Hindlimb muscle (tissue), 1 donor: ENCODE data around the gene ROGDI. TPM values are rescaled to one million over a fixed set of nuclear protein-coding genes. Genes with fewer than 3 reads are reported as not detected.
A peak's percentile ranks its signal among the peaks of the same experiment; 100 is the strongest.

Source experiments
- DNase-seq: peaks from one replicate; pipeline ENCODE4 v3.0.0-alpha.2; 2013
- polyA plus RNA-seq: library from polyadenylated mRNA; unstranded; fragments of 120-200 nt; gene quantifications from one replicate; pipeline ENCODE4 v1.2.1, GENCODE V29; 2013; ENCODE audit not compliant: insufficient read length

Gene ROGDI, protein sequence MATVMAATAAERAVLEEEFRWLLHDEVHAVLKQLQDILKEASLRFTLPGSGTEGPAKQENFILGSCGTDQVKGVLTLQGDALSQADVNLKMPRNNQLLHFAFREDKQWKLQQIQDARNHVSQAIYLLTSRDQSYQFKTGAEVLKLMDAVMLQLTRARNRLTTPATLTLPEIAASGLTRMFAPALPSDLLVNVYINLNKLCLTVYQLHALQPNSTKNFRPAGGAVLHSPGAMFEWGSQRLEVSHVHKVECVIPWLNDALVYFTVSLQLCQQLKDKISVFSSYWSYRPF
- polyA plus RNA-seq = 15.7 TPM

DNA sequence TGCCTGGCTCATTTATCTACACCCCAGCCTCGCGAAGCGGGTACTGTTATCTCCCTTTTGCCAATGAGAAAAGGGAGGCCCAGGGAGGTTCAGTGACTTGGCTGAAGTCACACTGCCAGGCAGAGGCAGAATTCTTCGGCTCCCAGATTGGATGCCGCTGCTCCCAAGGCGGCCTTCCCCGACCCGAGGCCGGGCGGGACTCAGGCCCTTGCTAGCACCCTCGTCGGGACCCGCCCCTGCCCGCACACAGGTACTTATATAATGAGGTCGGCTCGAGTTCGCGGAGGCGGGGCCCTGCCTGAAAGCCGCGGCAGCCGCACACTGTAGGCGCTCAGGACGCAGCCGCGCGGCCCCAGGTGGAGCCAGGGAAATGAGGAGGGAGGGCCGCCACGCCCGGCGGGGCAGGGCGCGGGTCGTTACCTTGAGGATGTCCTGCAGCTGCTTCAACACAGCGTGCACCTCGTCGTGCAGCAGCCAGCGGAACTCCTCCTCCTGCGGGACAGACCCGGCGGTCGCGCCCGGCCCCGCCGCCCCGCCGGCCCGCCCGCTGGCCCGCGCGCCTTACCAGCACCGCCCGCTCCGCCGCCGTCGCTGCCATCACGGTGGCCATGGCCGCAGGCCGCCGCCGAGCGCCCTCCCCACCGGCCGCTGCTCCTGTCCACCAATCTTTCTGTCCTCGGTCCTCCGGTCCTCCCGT, at the start of gene ROGDI:
Gene ROGDI, minus strand, starts transcription at position 672 of the 697 bp plus-strand sequence. Its CDS starts 62 bp downstream, at position 610.
- DNase-seq = no peak

DNA sequence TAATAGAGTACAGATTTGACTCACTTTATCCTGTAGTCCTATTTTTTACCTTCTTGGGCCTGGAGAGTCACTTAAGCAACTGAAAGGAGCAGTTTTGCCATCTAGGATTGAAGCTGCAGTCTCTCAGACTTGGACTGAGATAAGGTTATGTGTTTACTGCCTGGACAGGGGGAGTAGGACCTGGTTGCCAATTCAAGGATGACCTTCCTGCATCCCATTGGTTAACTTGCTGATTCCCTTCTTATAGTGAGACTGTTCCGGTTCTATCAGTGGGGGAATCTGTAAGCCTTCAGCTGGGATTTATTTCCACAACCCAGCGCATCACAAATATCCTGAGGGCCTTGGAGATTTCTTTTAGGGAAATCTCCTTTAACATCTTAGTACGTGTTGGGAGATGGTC, 47.8 kb upstream of the ROGDI start:
- no peak for DNase-seq

DNA sequence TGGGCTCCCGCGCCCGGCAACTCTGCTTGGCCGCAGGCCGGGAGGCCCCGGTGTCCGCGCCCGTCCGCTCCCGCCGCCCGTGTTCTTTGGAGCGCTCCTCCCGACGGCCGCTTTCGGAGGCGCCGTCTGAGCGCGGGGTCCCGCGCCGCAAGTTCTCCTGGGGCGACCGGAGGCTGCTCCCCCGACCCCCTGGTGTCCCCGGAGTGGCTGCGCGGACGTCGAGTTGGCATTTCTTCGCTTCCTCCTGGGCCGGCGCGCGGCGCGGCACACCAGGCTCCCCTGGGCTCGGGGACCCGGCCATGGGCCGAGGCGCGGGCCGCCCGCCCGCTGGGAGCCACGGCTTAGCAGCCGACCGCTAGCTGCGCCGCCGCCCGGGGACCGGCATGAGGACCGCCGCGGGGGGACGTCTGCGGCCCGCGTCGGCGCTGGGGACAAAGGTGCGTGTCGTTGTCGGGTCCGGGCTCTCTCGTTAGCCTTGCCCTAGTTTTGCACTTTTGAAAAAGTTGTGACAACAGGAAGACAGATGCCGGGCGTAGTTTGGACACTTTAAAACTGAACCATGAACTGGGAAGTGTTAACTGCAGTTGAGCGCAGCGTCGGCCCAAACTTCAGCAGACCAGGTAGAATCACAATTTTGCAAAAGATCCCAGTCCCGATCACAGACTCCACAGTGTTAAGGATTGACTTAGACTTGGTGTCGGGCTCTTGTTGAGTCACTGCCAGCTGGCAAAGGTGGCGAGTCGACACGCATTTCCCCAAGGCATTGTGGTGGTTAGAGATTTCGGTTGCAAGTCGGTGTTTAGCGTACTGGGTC, 45.5 kb upstream of the ROGDI start:
- peak; percentile 23 for DNase-seq

DNA sequence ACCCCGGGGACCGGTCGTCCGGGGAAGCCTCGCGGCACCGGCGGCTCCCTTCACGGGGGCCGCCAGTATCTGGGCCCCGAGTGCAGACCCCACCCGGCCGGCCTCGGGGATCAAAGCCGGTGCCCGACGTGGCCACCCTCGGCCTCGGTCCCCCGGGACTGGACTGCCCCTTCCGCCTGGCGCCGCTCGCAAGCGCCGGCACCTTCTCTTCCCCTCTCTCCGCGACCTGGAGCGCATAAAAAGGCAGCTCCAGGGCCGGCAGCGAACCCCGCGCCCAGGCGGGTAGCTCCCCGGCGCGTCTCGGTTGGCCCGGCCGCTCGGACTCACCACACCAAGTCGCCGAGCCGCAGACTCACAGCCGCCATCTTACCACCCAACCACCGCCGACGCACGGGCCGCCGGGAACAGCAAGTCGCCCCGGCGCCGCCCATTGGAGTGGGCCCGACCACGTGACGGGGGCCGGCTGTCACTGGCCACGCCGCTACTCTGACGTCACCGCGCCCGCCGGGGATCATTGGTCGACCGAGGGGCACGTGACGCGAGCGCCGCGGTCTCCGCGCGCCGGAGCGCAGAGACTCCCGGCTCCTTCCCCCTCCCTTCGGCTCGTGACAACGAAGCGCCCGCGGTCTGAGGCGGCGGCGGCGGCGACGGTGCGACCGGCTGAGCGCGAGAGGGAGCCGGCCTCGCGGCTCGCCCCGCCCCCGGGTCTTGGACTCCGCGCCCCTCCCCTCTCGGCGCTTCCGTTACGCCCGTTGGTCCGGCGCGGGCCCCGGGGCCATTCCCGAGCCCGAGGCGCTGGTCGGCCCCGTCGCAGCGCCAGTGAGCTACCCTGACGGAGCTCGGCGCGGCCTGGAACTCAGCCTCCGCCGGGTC, 44.7 kb upstream of the ROGDI start, which contains the start of the genes GLYR1 and UBN1:
Gene GLYR1, minus strand, starts transcription at position 388 of the 873 bp plus-strand sequence. Its CDS starts 23 bp downstream, at position 365.
Gene UBN1, plus strand, starts transcription at position 581 of the 873 bp plus-strand sequence. CDS start 5,437 bp downstream, outside the sequence.
- DNase-seq = peak; percentile 98

DNA sequence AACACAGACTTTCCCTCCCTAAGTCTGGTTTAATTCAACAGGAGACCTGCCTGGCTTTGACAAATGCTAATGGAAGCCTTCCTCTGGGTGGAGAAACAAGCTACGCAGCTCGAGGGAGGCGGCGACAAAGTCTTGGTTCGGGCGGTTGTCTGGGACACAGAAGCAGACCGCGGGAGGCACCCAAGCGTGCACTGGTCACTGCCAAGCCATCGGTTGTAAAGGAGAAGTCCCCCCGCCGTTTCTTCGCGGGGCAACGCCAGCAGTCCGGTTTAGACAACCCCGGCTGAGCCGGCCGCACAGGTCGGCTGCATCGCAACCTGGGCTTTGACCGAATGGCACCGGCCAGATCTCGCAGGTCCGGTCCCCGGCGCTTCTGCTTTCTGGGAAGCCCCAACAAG, 44.1 kb upstream of the ROGDI start:
- peak; percentile 28 for DNase-seq

DNA sequence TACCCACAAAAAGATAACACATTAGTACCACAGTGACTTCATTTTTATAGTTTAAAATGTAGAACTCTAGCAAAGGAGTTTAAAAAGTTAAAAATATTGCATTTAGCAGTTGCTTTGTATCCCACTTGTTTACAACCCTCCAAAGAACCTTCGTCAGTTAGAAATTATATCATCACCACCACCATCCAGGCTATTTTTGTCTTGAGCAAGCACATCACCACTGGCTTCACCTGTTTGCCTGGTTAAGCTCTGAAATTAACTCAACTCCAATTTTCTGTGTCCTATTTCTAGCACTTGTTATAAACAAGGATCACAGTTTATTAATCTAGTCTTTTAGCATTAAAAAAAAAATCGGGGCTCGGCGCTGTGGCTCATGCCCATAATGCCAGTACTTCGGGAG, 38.6 kb upstream of the ROGDI start:
- DNase-seq = no peak

DNA sequence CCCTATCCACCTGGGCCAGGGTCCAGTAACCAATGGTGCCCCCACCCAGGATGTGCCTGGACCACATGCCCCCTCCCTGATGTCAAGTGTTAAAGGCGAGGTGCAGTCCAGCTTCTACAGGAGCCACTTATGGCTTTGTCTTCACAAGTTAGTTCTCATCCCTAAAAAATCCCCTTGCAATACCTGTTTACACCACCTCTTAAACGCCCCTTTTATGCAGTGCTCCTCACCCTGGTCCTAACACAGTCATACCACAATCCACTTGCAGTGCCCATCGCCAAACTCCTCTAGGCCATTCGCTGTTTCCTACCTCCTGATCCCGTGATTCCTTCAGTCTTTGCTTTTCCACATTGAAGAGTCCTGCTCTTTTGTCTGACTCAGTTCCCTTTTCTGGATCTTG, 37.5 kb upstream of the ROGDI start:
- no peak for DNase-seq

DNA sequence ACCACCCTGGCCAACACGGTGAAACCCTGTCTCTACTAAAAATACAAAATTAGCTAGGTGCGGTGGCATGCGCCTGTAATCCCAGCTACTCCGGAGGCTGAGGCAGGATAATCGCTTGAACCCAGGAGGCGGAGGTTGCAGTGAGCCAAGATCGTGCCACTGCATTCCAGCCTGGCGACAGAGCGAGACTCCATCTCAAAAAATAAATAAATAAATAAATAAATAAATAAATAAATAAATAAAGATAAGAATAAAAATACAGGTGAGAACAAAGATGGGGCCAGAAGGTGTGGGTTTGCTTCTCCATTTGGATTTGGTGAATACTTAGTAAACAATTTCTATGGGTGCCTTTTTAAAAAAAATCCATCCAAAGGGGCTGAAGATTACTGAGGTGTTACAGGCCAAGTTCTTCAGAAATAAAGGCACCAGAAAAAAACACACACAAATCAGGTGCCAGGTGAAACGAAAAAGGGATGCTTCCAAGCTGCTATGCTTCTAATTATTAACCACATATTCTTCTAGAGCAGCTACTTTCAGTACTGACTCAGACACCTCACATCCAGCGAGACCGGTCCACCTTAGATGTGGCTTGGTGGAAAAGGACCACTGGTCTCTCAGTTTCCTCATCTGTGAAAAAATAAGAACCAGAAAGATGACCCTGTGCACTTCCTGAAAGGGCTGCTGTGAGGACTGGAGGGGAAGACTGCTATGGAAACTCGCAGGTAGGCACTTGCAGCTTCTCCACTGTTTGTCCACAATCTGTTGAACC, 35.5 kb upstream of the ROGDI start:
- no peak for DNase-seq

DNA sequence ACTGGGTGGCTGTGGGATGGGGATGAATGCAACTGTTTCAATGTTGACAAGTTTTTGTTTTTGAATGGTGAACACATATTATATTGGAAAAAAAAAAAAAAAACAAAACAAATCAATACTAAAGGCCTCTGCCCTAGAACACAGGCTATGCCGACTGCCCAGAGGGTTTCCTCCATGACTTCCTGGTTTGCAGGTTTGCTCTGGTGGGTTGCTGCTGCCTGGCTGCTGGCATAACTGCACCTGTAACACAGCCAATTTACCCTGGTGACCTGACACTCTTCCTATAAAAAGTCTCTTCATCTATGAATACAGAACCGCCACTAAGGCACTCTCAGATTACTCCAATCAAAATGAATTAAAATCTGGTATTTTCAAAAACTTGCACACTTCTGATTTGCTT, 34.3 kb upstream of the ROGDI start:
- DNase-seq = no peak

DNA sequence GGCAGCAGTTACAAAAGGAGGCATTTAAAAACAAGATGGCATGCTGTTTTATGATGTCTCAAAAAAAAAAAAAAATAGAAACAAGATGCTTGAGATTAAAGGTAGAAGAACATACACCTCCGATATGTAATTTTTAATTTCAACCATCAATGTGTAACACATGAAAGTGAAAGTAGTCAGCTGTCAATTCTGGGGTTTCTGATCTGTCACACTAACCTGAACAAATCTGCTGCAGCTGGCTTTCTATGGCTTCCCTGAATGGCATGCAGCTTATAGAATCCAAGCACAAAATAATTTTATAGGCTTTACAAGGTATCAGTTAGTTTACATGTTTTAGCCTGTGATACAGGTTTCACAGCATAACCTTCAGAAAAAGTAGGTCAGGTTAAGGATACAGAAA, 31.2 kb upstream of the ROGDI start:
- DNase-seq = no peak

DNA sequence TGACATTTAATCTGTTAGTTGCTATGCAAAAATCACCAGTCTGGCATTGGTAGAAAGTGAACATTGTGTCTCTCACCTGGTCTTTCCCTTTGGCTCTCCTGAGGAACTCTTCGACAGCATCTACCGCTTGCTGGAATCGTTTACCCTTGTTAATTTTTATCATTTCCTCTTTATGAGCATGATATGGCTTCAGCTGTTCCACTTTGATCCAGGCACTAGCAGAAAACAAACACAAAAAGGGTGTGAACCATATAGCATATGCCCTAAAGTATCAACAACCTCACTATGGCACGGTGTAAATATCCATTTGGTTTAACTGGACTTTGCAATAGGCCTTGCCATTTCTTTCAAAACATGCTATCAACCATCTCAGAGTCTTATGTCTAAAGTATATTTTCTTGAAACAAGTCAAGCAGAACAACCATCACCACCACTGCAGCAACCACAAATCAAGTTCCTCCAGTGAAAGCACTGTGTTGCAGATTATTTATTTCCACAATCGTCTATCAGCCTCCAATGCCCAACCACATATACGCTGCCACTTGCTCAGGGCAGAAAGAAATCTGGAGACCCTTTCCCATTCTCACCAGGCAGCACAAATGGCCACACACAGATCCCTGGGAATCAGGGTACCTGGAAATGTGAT, 30.4 kb upstream of the ROGDI start:
- no peak for DNase-seq

DNA sequence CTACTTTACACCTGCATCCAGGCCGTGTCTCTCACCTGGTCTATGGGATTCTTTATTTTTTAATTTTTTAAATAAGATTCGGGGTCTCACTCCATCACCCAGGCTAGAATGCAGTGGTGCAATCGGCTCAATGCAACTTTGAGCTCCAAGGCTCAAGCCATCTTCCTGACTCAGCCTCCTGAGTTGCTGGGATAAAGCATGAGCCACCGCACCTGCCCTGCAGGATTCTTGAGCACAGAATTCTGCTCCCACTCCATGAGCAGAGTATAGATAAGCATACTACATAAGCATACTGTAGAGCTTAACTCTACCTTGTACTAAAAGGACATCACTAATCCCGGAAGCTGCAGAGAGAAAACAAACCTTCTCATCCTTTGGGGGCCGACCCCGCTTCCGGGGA, 29.2 kb upstream of the ROGDI start:
- no peak for DNase-seq

DNA sequence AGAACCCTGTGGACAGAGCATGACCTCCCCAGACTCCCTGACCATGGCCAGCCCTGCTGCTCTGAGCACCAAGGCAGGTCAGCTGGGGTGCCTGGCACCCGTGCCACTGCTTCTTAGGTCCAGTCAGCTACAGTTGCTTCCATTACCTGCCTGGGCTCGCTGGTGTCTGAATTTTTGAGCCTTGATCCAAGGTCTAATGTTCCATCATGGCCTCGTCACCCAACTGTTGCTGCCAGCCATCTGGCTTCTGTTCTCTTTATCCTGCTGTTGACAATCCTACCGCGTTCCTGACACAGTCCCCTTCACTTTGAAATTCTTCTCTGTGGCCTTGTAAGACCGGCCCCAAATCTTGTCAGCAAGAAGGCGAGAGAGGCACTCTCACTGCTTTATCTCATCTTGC, 28.0 kb upstream of the ROGDI start:
- no peak for DNase-seq

DNA sequence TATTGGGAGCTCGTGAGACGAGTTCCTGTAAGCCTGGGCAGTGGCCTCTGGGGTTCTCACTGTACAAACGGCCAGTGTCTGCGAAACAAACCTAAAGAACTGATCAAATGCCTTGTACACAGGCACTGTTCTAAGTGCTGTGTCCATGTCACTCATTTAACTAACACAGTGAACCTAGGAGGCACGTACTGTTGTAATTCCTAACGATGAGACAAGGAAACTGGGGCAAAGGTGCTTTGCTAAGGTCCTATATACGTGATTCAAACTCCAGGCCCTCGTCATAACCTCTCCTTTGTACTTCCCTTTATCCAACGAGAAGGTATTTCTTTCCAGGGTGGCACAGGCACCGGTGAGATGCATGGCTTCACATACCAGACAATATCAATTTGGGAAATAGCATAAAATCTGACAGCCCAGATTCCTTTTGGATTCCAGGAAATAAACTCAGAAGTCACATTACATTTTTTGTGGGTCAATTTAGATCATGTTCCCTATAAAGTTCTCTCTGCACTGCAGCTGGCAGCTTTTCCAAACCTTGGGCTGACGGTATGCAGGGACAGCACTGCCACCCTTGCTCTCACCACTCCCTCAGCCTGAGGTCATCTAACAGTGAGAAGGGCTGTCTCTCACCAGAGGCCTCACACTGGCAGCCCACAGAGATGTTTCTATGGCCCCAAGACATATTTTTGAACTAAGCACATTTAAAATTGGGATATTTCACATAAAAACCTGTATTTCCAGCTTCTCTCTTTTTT, 26.3 kb upstream of the ROGDI start:
- DNase-seq = no peak

DNA sequence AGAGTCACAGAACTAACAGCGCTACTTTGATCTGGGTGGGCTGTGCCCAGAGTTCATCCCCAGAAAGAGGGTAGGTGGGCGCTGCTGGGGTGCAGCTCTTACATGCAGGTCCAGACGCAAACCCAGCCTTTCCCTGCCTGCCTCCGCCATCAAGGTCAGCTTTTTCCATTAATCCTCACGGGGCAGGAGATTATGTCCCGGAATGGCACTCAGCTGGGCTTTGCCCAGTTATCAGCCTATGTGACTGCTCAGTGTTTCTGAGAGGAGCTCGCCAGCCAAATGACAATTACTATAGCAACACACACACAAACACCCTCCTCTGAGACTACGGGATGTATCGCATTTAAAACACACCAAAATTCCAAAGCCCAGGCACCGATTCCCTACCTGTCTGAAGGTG, 24.5 kb upstream of the ROGDI start:
- DNase-seq = no peak

DNA sequence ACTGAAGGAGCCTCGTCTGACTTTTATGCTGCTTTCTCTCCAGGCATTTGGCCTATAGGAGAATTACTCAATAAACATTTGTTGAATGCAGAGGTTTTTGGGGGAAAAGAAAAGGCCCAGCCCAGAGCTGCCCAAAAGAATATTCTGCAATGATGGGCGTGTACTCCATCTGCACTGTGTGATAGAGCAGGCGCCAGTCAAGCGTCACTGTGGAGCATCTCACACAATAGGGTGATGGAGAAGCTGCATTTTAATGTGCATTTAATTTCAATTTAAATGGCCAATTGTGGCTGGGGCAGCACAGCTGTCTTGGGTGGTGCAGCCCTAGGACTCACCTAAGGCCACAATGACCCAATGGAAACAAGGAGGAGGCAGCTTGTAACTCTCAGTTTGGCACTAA, 24.1 kb upstream of the ROGDI start:
- DNase-seq = no peak

DNA sequence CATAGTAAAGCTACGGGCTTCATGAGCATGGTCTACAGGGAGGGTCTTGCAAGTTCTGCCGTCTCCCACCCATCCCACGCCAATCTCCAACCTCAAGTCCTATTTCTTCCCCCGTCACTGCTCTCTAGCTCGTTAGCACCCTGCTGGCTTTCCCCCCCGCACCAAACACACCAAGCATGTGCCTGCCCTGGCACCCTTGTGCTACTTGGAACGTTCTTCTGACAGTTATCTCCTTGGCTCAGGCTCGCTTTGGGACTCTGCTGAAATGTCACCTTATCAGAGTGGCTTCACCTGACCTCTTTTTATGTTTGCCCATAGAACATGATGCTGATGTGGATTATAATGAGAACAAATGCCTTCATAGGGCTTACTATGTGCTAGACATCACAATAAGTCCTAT, 22.8 kb upstream of the ROGDI start:
- DNase-seq = no peak

DNA sequence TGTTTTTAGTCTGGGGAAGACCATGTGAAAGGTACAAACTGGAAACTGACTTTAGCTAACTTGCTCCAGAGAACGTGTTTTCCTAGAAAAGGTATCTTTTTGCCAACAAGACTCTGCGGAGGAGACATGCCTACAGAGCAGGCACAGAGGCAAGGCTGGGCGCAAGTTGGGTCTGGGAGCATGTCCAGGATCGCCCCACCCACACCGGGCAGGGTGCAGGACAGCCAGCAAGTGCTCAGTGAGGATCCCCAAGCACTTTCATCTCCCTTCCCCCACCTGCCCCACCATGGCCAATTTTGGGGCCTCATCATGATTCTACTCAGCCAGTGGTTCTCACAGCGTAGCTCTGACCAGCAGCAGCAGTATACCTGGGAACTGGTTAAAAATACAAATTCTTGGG, 18.2 kb upstream of the ROGDI start:
- DNase-seq = no peak

DNA sequence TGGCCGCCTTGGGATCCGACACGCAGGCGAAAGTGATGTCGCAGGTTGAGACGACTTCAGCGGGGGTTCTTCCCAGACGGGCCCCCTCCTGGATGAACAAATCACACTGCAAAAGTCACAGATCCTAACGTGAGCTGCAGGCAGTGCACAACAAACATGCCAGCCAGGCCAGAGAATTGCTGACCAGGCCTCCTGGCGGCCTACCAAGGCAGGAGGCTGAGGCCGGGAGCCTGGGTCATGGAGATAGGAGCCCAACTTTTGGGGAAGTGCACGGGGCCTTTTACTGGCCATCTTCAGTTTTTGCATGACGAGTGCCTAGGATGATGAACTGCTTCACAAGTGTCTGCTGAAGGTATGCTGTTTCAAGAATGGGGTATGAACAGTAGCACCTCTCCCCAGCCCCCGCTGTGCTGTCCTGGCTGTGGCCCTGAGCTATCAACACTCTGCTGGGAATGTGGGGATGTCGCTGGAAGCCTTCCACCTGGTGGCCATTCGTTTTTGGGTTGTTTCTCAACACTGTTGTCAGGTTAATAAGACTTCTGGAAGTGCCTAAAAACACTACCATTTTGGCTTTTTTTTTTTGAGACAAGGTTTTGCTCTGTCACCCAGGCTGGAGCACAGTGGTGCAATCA, 12.2 kb upstream of the ROGDI start:
- DNase-seq = no peak

DNA sequence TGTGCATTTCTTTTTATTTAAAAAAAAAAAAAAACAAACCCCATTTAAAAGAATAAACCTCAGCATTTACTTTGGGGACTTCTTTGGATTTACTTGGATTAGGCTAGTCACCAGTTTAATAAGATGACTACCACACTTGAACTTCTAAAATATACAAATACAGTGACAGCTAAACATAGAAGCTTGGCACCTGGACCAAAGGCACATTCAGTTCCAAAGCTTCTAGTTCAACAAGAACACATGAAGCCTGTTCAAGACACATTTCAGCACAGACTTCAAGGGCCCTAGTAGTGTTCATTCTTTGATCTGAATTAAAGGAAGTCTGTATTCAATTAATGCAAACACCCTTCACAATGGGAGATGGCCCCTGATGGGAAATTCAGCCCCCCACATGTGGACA, 11.6 kb upstream of the ROGDI start:
- DNase-seq = no peak
